Choroid plexus epithelial cell (primary cell): ENCODE measurements around the gene CCDC88C.
A peak's percentile ranks its signal among the peaks of the same experiment; 100 is the strongest.

Experiments
- DNase-seq: peaks from one replicate; pipeline ENCODE4 v3.0.0-alpha.2; 2010; ENCODE audit warnings: low read depth
- H3K4me3 ChIP-seq: 2 replicates; pipeline ENCODE4 v1.5.1; 2011; ENCODE audit warnings: low read depth, mild to moderate bottlenecking, control low read depth, low read length, moderate library complexity
- TF ChIP-seq, protein P1 (sequence below): conservative IDR thresholded peaks from 2 replicates; pipeline ENCODE4 v1.5.1; 2011; ENCODE audit warnings: low read depth, mild to moderate bottlenecking, control low read depth, inconsistent platforms, low read length, moderate library complexity

The CCDC88C gene

GRCh38 chr14:91243074-91243471 is 174.5 kb downstream of the CCDC88C start:
- no peak overlapping the region for H3K4me3 ChIP-seq
- TF ChIP-seq, protein P1, sequence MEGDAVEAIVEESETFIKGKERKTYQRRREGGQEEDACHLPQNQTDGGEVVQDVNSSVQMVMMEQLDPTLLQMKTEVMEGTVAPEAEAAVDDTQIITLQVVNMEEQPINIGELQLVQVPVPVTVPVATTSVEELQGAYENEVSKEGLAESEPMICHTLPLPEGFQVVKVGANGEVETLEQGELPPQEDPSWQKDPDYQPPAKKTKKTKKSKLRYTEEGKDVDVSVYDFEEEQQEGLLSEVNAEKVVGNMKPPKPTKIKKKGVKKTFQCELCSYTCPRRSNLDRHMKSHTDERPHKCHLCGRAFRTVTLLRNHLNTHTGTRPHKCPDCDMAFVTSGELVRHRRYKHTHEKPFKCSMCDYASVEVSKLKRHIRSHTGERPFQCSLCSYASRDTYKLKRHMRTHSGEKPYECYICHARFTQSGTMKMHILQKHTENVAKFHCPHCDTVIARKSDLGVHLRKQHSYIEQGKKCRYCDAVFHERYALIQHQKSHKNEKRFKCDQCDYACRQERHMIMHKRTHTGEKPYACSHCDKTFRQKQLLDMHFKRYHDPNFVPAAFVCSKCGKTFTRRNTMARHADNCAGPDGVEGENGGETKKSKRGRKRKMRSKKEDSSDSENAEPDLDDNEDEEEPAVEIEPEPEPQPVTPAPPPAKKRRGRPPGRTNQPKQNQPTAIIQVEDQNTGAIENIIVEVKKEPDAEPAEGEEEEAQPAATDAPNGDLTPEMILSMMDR = no peak

DNA sequence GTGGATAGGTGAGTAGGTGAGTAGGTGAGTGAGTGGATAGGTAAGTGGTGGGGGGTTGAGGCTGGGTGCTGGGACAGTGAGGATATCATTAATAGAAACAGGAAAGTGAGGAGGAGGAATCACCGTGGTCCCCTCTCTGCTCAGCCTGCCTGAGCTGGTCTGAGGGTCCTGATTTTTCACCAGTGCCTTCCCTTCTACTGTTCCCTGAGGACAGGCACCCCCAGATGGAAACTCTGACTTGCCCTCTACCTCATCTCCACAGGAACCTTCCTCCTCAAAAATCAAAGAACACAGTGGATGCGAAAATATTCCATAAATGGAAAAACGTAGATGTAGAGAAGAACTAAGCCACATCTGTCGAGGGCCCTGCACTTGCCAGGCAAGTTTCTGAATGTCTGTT is 175.0 kb downstream of the CCDC88C start:
- no peak for DNase-seq
- no peak overlapping the region for H3K4me3 ChIP-seq

More at GRCh38 chr14:91243074-91243471, 174.5 kb downstream of the CCDC88C start:
- DNase-seq = no peak

GRCh38 chr14:91241863-91242262 is 175.8 kb downstream of the CCDC88C start:
- TF ChIP-seq, protein P1 = no peak
- no peak for DNase-seq
- no peak overlapping the region for H3K4me3 ChIP-seq

More for the DNA sequence above, 175.0 kb downstream of the CCDC88C start:
- TF ChIP-seq, protein P1 = no peak

DNA sequence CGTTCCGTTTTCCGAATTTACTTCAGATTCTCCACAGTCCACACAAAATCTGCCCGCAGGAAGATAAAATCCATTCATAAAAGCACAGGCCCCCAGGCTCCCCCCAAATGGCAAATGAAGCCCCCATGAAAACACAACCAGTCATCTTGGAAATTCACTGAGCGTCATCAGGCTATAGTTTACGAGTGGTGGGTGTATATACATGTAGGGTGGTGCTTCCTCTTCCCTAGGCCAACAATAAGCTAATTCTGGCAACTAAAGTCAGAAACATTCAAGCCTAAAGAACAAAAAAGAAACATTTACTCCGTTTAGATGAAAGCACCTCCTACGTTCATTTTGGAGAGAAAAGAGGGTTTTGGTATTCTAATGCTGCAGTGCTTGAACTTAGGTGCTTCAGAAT is 179.0 kb downstream of the CCDC88C start:
- no peak overlapping the region for H3K4me3 ChIP-seq
- no peak for DNase-seq
- TF ChIP-seq, protein P1 = no peak

- no peak for DNase-seq
- no peak overlapping the region for H3K4me3 ChIP-seq
- TF ChIP-seq, protein P1 = no peak
These were observed 179.5 kb downstream of the CCDC88C start for GRCh38 chr14:91238085-91238484.

DNA sequence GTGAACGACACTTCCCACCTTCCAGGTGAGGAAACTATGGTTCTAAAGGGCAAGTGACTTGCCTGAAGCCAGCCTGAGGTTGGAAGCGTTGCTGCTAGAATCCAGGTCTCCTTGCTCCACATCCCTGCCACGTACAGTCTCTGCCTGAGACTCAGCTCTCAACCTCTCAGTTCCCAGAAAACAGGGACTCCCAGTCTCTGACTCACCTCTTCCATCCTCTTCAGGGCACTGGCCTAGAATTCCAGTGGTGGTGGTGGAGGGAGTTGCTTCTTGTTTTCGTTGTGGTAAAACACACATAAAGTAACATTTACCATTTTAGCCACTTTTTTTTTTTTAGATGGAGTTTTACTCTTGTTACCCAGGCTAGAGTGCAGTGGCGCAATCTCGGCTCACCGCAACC is 180.4 kb downstream of the CCDC88C start:
- TF ChIP-seq, protein P1 = no peak
- DNase-seq = peak; percentile 31

GRCh38 chr14:91235841-91236240 is 181.8 kb downstream of the CCDC88C start:
- DNase-seq = no peak
- H3K4me3 ChIP-seq = no peak overlapping the region
- TF ChIP-seq, protein P1 = no peak

More for the DNA sequence above, 180.4 kb downstream of the CCDC88C start:
- H3K4me3 ChIP-seq = no peak overlapping the region
